ENCODE measurements around the gene SELENOM. TPM values are rescaled to one million over a fixed set of nuclear protein-coding genes. Genes with fewer than 3 reads are reported as not detected.

The SELENOM gene
- total and polyA plus RNA-seq, 2 donors (not counting 1 experiment from before 2014, with no cell fraction given): 23.6 to 43.3 TPM

- Histone ChIP-seq H2AFZ (ENCODE audit: insufficient read depth, low read depth, low read length, poor library complexity, severe bottlenecking) (no peak within 1 kb of the TSS), H3K4me3 (ENCODE audit: control extremely low read depth in 1 of 5, extremely low read depth in 1 of 5, insufficient read depth in 1 of 5, low read depth in 2 of 5, low read length in 4 of 5) (no peak within 1 kb of the TSS), H3K9ac (ENCODE audit: low read length) (no peak within 1 kb of the TSS), H3K27ac (ENCODE audit: low read length in 2 of 2) (no peak within 1 kb of the TSS), H3K27me3 (replicated peaks in 1 of 4; ENCODE audit: control extremely low read depth in 1 of 4, control insufficient read depth in 3 of 4, insufficient read depth in 4 of 4, low read length in 3 of 4) (peaks cover 0 to 10% (median 0%) of the 10 kb centered on the region in 4 experiments), H3K9me3 (ENCODE audit: control extremely low read depth in 1 of 3, control insufficient read depth in 2 of 3, insufficient read depth in 1 of 3, low read length in 2 of 3) (peaks cover 0 to 4% (median 1%) of the 10 kb centered on the region in 3 donors), H4K20me1 (ENCODE audit: control insufficient read depth, insufficient read depth, low read length, poor library complexity, severe bottlenecking) (no peaks in the 10 kb centered on the region), H3K79me2 (ENCODE audit: control insufficient read depth, insufficient read depth, low read length) (no peaks in the 10 kb centered on the region), H3K36me3 (replicated peaks in 1 of 2; ENCODE audit: control extremely low read depth in 1 of 2, control insufficient read depth in 1 of 2, extremely low read depth in 1 of 2, insufficient read depth in 2 of 2, low read length in 1 of 2) (no peaks in the 10 kb centered on the region), H3K4me1 (ENCODE audit: control insufficient read depth in 2 of 2, insufficient read depth in 2 of 2, low read length in 2 of 2) (no peaks in the 10 kb centered on the region), H3K4me2 (replicated peaks; ENCODE audit: low read depth, low read length, poor library complexity, severe bottlenecking) (no peak within 1 kb of the TSS)
- no peaks in the 10 kb centered on the region for H3K9me3 Mint-ChIP-seq (ENCODE audit: insufficient read depth)
- DNase-seq (no peak), ATAC-seq (ENCODE audit: low read depth) (no peak)
- H3K27ac Mint-ChIP-seq: no peak within 1 kb of the TSS
- intact Hi-C loops (cut with micrococcal nuclease): no loop called here
- H3K27me3 Mint-ChIP-seq: peaks cover 6% of the 10 kb centered on the region
- no peaks in the 10 kb centered on the region for H3K4me1 Mint-ChIP-seq
- 77% methylated on average over 17 of the region's 24 CpGs for WGBS (ENCODE audit: insufficient coverage)
- TF ChIP-seq CTCF (IDR thresholded peaks at IDR 0.05) (no peak), EZH2 (IDR thresholded peaks at IDR 0.05; ENCODE audit: borderline replicate concordance, insufficient read depth, low read depth, low read length, poor library complexity, severe bottlenecking) (no peak)
- POLR2A ChIA-PET: no interaction called here
- H3K4me3 Mint-ChIP-seq: no peak within 1 kb of the TSS
- CTCF ChIA-PET: no interaction called here
Observed at GRCh38 chr22:31139866-31140716, 32.7 kb upstream of the SELENOM start, which contains the start of gene PLA2G3. Gene PLA2G3 (minus strand): TSS chr22:31140508. CDS start chr22:31140354, 154 bp downstream.

- H3K79me2 ChIP-seq (ENCODE audit: control insufficient read depth, insufficient read depth, low read length): no peaks in the 10 kb centered on the region
- POLR2A ChIA-PET: no interaction called here
- H3K27me3 ChIP-seq (replicated peaks in 1 of 4; ENCODE audit: control extremely low read depth in 1 of 4, control insufficient read depth in 3 of 4, insufficient read depth in 4 of 4, low read length in 3 of 4): peaks cover 0 to 10% (median 0%) of the 10 kb centered on the region in 4 experiments
- H3K4me3 ChIP-seq (ENCODE audit: control extremely low read depth in 1 of 5, extremely low read depth in 1 of 5, insufficient read depth in 1 of 5, low read depth in 2 of 5, low read length in 4 of 5): no peak overlapping the region
- H3K36me3 ChIP-seq (replicated peaks in 1 of 2; ENCODE audit: control extremely low read depth in 1 of 2, control insufficient read depth in 1 of 2, extremely low read depth in 1 of 2, insufficient read depth in 2 of 2, low read length in 1 of 2): no peaks in the 10 kb centered on the region
- TF ChIP-seq EZH2 (IDR thresholded peaks at IDR 0.05; ENCODE audit: borderline replicate concordance, insufficient read depth, low read depth, low read length, poor library complexity, severe bottlenecking) (no peak), CTCF (IDR thresholded peaks at IDR 0.05) (no peak)
- no peak for DNase-seq
- CTCF ChIA-PET: no interaction called here
- H3K4me1 Mint-ChIP-seq: no peaks in the 10 kb centered on the region
- H3K27me3 Mint-ChIP-seq: peaks cover 3% of the 10 kb centered on the region
- H3K4me1 ChIP-seq (ENCODE audit: control insufficient read depth in 2 of 2, insufficient read depth in 2 of 2, low read length in 2 of 2): no peaks in the 10 kb centered on the region
- H3K27ac Mint-ChIP-seq: no peak overlapping the region
- intact Hi-C loops (cut with micrococcal nuclease): no loop called here
- no peaks in the 10 kb centered on the region for H3K9me3 ChIP-seq (ENCODE audit: control extremely low read depth in 1 of 3, control insufficient read depth in 2 of 3, insufficient read depth in 1 of 3, low read length in 2 of 3)
- H3K9me3 Mint-ChIP-seq (ENCODE audit: insufficient read depth): no peaks in the 10 kb centered on the region
- H4K20me1 ChIP-seq (ENCODE audit: control insufficient read depth, insufficient read depth, low read length, poor library complexity, severe bottlenecking): no peaks in the 10 kb centered on the region
- no peak for ATAC-seq (ENCODE audit: low read depth)
- WGBS (ENCODE audit: insufficient coverage): no CpG with 5 or more reads among the region's 3 CpGs
- no peak overlapping the region for H3K9ac ChIP-seq (ENCODE audit: low read length)
- no peak overlapping the region for H3K4me3 Mint-ChIP-seq
- H3K4me2 ChIP-seq (replicated peaks; ENCODE audit: low read depth, low read length, poor library complexity, severe bottlenecking): no peak overlapping the region
- H3K27ac ChIP-seq (ENCODE audit: low read length in 2 of 2): no peak overlapping the region
- no peak overlapping the region for H2AFZ ChIP-seq (ENCODE audit: insufficient read depth, low read depth, low read length, poor library complexity, severe bottlenecking)
Observed at GRCh38 chr22:31139066-31139465, 31.7 kb upstream of the SELENOM start.
